ENCODE data around the gene TSPAN13.

TSPAN13 gene

DNA sequence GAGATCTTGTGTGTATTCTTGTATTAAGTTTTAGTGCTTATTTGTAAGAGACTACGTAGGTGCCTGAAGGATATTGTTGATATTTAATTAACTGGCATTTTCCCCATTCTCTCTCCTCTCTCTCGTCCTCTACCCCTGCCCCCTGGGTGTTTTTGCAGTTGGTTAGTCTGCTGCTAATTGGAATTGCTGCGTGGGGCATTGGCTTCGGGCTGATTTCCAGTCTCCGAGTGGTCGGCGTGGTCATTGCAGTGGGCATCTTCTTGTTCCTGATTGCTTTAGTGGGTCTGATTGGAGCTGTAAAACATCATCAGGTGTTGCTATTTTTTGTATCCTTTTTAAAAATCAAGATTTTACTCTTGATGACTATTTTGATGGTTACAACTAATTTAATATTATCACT lies 22.5 kb downstream of the TSPAN13 start:
- DNase-seq (ENCODE audit: low read depth): no peak

DNA sequence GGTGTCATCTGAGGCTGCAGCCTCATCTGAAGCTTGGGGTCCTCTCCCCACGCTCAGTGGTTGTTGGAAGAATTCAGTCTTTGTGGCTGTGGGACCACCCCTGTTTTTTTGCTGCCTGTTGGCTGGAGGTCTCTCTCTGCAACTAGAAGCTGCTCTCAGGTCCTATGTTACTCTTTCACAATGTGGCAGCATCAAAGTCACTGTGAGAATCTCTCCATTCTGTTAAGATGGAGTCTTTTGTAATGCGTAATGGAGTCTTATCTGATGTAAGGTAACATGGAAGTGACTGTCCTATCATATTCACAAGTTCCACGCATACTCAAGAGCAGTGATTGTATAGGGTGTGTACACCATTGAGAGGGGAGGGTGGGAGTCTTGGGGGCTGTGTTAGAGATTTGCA lies 24.9 kb downstream of the TSPAN13 start:
- no peak for DNase-seq (ENCODE audit: low read depth)

DNA sequence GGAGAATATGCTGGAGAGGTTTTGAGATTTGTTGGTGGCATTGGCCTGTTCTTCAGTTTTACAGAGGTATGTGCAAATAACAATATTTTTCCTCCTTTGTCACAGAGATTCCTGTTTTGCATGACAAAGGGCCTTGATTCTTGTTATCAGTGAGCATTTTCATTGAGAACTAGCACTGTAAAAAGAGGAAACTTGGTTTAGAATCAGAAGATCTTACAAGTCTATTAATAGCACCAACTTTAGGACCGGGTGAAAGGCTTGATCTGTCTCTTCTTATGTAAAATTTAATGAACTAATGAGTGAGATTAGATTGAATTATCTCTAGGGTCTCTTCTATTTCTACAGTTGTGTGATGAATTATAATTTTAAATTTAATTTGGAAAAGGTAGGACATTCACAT lies 25.5 kb downstream of the TSPAN13 start:
- DNase-seq (ENCODE audit: low read depth): no peak

DNA sequence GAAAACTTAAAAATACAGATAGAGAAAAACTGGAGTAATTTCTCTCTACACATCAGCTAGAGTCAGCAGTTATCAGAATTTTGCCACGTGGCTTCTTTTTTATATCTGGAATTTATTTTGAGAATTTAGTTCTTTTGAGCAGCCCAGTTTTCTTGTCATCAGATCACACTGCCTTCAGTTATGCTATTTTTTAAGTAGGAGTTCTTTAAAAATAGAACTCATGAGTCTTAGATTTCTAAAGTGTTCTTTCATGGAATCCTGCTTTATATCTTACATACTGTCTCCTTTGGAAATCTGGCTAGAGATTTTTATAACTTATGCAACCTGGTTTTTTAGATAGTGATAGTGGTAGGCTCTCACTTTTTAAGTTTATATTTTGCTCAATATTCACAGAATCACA lies 27.0 kb downstream of the TSPAN13 start:
- no peak for DNase-seq (ENCODE audit: low read depth)

DNA sequence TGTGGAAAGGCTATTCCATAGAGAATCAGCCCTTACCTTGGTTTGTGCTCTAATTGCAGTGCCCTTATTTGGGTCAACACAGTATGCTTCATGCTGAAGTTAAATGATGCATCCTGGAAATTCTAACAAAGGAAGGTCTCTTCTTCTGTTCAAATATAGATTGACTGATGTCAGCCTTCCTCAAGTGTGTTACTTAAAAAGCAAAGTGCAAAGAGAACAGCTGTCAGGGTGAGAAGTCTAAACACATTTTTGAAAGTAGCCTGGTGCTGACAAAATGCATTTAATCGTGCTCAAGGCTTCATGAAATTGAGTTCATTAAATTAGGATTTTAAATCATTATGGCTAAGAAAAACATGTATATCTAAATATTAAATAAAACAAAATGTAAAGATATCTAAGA lies 31.8 kb downstream of the TSPAN13 start:
- DNase-seq (ENCODE audit: low read depth): no peak

DNA sequence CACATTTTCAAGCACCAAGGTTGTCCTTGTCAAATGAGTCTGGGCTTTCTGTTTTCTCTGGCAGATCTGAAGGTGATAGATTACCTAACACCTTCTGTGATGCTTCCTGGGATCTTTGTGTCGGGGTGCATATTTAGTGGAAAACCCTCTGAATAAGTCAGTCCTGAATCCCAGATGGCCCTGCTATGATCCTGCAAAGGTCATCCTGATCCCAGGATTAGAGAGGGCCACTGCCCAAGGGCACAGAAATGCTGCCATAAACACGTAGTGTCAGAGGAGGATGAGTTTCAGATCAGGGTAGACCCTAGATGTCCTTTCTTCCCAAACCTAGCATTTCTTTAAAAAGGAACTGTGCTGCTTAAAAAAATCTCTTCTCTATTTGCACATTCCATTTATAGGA lies 32.3 kb downstream of the TSPAN13 start:
- DNase-seq (ENCODE audit: low read depth): no peak

DNA sequence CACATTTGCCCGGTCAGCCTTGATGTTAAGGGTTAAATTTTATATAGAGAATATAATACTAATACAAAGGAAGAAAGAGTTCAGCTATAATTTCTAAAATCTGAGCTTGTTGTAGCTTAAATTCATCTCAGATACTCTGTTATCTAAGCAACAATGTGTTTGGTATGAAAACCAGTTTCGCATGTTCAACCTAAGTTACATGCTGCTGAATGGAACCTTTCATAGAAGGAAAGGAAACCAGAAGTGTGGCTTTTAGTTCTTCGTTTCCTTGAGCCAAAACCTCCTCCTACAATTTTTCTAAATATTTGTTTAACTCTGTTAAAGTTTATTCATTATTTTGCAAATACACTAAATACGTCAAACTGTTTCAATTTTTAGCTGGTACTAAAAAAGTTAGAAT lies 32.7 kb downstream of the TSPAN13 start:
- DNase-seq (ENCODE audit: low read depth): no peak

DNA sequence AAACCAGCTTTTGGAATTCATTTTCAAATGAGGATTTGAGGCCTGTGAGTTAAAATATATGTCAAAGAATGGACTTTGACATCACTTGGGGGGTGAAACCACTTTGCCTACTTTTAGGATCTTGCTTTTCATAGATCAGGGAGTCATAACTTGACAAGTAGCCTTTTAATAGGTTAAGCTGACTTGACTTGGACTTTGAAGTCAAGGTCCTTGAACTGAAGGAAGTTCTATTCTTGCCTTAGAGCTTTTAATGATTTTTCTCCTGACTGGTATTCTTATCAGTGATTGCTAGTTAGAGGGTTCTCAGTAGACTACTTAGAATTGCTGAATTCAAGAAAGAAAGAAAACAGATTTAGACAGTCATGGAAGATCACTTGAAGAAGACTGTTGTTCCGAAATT lies 33.6 kb downstream of the TSPAN13 start:
- DNase-seq (ENCODE audit: low read depth): no peak

DNA sequence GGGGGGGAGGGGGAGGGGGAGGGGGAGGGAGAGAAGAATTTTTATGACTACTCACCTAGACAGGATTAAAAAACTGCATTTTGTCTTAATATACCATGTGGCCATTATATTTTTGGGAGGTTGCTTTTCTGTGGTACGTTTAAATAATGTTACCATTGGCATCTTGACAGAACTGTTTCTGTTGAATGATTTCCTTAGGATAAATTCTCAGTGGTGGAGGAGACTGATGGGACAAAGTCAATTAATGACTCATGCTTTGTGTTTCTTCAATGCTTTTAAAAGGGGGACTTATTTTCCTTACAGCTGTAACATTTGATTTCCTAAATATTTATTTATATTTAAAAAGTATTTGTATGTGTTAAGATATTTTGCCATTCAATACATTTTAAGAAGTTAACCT lies 37.5 kb downstream of the TSPAN13 start:
- DNase-seq (ENCODE audit: low read depth): no peak

DNA sequence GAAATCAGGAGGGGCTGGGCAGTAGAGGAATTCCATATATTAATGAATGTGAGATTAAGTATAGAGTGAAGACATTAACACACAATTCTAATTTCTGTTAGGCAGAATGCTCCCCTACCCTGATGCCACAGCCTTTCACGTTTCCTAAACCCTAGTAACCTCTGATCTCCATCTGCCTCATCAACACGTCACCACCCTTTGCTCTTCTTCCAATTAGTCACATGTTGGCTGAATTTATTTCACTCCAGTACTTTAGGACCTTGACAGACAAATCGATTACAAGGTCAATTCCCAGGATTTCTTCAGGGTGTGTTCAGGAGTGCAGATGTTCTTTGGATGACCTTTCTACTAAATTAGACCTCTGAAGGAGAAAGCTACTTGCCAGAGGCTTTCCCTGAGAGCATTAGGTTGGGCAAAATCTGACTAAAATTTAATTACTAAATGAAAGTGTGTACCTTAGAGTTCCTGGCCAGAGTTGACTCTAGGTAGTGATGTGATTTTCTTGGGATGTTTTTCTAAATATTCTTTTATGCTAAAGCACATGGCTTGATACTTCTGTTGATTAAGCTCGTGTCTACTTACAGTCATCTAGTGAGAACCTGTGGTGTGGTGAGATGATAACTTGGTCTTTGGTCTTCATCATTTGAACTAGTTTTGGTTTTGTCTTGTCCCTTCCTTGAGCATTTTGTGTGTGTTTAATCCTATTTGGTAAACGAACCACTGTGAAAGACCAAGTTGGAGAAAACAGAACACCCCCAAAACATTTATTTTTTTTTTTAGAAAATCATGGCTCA lies 38.5 kb downstream of the TSPAN13 start:
- DNase-seq (ENCODE audit: low read depth): no peak

DNA sequence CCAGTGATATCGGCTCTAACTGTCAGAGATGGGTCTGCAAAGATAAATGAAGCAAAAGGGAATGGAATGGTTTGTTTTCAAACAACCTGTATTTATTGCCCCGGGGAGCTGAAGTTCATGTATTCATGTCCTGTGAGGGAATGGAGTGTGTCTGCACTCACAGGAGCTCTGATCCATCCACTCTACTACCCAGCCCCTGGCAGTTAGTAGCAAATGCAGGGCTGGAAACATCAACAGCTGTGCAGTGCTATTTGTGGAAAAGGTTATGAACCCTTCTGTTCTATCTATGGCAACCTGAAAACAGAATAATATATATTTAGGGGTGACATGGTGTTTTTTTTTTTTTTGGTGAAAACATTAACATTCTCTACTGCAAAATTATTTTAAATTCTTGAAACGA lies 41.4 kb downstream of the TSPAN13 start:
- DNase-seq (ENCODE audit: low read depth): no peak

DNA sequence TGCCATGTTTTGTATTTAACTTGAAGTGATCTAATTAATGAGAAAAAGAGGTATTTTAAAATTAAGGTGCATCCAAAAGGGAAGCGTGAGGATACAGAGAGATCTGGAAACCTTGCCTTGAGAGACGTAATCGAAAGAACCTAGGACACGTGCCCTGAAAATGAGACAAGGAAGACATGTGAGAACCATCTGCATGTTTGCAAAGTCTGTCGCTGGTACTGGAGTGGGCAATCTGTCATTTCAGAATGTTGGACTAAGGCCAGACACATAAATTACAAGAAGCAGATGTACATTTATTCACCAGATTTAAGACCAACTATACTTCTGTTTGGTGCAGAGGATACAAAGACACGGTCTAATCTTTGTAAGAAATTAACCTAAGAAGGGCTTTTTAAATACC lies 42.1 kb downstream of the TSPAN13 start:
- no peak for DNase-seq (ENCODE audit: low read depth)

DNA sequence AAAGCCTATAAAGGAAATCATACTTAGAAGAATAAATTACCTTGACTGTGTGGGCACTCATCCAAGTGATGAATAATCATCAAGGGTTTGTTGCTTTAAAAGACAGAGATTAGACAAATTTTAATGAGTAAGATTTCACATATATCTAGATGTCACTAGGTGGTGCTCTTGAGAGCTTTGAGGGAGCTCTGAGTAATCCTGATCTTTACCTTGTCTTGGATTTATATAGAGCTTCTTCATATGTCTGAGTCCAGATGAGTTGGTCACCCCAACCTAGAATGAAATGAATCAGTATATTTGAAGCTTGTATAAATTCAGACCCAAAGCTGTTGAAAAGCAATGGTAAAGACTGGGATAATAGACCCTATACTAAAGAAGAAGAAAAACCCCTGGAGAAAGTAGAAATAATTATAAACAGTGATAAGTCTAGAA lies 47.6 kb downstream of the TSPAN13 start:
- DNase-seq (ENCODE audit: low read depth): no peak

DNA sequence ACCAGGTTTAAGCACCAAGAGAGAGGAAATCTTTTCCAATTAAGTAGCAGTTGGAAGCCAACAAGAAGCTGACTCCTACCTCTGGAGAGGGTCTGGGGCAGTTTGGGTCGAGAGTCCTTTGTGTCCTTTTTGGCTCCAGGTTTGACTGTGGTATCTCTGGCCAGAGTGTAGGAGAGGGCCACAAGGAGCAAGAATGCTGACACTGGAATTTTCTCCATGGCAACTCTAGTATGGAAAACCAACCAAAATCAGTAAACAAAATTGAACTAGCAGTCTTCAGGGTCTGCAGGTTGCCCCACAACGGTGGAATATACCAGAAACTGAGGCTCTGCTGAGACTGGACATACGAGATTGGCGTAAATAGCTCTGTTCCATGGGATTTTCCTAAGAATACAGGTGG lies 48.0 kb downstream of the TSPAN13 start:
- DNase-seq (ENCODE audit: low read depth): no peak

DNA sequence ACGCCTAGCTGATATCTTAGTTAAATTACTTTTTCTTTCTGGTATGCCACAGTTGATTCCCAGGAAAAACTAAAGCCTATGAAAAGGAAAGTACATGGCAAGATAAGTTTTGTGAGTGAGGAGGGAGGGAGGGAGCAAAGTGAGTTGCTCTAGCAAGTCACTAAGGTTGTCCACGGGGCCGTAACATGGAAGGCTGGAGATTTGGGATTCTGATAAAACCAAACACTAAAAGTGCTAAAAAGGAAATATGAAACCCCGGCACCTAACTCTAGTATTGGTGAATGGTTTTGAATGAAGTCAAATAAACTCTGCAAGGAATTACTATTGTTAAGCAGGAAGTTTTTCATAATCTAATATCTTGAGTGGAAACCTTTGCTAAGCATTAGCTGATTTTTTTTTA lies 49.6 kb downstream of the TSPAN13 start:
- DNase-seq (ENCODE audit: low read depth): no peak

DNA sequence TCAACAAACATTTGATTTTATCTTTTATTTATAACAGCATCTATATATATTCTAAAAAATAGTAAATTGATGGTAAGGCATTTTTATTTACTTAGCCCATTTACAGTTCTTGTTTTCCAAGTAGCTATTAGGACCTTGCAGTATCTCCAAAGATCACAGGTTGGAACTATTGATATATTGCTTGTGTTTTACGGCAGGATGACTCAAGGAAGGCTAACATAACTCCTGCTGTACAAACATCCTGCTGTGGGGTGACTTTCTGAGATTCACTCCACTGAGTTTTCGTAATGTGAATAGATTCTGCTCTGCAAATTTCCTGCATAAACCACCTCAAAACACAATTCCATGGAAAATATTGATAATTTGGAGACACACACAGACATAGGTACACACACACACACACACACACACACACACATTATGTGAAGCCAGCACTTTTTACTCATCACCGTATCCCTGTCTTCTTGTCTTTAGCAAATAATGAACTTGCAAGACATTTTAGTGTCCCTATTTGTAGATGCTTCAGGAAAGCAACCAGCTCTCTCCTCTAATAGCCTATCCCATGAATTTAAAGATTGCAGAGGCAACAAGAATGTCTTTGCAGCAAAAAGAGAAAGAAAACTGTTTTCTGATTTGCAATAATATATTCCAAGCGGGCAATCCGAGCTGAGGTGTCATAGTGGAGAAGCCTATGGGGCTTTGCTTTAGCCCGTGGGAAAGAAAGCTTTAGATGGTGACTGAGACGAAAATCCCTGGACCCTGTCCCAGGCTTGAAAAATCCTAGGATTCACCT lies 50.5 kb downstream of the TSPAN13 start:
- DNase-seq (ENCODE audit: low read depth): no peak

DNA sequence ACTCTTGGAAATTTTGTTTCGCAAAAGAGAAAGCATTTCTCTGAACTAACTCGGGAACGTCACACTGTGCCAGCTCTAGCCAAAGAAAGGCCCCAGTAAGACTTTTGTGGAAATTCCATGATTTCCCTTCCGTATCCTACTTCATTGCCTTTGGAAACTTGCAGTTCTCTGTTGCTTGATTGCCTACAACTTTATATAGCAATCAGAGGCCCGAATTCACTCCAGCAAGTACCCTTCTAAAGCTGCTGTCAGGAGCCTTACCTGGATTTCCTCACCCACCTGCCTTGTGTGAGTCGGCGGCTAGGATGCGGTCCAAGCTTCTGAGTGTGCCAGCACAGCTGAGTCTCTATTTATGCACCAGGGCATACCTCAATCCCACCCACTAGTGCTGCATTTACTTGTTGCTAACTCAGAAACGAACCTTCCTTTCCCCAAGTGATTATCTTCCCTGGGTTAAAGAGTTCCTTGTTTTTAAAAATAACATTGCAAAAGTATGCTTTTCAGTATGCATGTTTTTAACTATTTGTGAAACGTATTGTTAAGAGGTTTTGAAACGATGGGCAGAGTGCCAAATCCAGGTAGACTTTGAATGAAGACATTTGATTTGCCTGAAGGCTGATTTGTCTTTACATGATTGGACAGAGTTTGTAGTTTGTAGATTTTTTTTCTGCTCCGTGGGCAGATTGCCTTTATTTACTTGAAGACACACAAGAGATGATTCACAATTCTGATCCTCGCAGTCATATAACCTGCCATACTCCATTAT lies 51.3 kb downstream of the TSPAN13 start, which contains the start of gene AGR2:
TSS of gene AGR2 (minus strand) at position 326 of the 766 bp plus-strand sequence. CDS start 3,203 bp downstream, outside the sequence.
- no peak for DNase-seq (ENCODE audit: low read depth)

DNA sequence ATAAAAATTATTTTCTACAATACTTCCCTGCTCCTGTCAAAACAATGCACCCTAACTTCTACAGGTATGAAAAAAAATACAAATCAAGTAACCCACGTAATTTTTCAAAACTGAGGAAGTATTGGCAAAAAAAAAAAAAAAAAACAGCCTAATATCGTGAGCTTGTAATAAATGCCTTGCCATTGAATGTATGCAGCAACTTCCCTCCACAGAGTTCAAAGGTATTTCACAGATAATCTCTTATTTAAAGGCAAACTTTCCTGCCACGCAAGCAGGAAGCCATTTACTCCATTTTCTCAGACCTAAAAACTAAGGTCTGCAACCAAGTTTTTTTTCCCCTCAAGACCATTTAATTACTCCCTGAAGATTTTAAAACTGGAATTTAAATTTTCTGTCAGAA lies 51.9 kb downstream of the TSPAN13 start:
- DNase-seq (ENCODE audit: low read depth): no peak

DNA sequence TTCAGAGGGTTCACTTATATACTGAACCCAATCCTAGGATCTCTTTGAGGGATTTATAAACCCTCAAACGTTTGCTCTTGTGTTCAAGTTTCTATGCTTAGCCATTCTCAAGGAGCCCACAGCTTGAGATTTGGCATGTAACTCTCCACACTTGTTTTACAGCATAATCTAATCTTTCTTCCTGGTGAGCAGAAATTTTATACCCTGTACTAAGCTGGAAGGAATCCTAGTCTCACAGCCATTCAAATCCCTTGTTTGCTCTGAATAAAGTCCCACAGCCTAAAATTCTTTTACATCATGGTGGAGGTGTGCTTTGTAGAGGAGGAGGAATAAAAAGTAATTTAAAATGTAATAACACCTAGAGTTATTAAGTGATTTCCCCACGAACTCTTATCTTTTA lies 56.6 kb downstream of the TSPAN13 start:
- DNase-seq (ENCODE audit: low read depth): no peak

DNA sequence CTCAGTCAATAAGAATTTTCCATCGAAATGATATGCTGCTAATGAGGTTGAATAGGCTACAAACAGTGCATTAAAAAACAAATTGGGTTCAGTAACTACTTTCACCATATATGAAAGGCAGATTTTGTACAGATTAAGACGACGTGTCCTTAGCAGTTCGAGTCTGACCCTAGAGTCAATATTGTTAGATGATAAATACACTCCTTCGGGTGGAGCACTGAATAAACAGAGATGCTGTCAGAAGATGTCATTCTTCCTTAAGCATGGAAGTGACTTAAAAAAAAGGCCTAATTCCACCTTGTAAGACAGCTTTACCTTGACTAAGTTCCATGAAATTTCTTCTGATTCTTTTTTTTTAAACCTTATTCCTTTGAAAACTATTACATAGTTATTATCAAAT lies 57.0 kb downstream of the TSPAN13 start:
- DNase-seq (ENCODE audit: low read depth): no peak

DNA sequence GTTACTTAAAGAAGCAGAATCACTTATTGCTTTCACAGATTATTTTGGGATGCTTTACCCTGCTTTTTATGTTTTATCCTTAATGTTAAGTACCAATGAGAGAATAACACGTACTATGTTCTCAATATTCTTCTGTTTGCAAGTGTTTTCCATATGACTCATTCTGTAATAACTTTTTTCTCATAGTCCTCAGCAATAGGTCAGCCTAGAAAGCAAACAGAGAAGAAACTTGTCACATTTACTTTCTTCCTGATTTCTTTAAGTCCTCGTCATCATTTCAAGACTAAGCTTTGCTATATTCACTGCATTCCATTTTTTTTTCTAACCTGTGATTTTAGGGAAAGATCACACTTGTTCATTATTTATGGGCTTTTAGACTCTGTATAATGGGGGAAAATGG lies 58.0 kb downstream of the TSPAN13 start:
- no peak for DNase-seq (ENCODE audit: low read depth)

DNA sequence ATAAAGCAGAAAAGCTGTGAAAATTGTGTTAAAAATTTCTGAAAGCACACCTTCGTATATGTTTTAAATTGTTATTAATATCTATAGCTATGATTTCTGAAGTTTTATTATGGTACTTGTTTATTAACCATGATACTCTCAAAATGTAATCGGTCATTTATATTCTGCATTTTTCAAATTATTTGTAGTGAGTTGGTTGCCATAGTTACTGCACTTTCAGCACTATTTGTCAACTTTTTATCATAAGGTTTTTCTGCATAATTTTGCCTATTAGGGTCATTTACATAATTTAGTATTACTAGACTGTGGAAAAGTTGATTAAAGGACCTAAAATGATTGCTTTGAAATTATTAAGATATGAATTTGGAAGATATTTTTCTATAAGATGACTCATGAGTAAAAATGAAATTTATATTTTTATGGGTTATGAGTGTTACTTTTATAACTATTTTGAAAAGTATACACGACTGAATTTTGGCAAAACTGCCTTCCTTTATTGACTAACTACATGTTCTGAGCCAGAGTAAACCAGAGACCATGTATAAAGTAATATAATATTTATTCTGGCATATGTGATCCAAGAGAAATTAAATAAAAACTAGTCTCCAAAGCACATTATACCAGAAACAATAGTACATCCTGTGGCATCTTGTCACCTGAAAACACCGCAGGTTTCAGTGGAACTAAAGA lies 59.1 kb downstream of the TSPAN13 start:
- no peak for DNase-seq (ENCODE audit: low read depth)

All from stimulated activated CD4-positive, alpha-beta T cell treated with anti-CD3 and anti-CD28 coated beads, Interleukin-2, amount 100 ng/mL, for 4 hours (primary cell).